CMK (cell line): ENCODE results near the gene GRAMD1A.
"Not testable (repeated sequence)": the region's sequence is repeated elsewhere in the genome, so short reads cannot be mapped to it uniquely, and the experiment has no call there.

ENCODE experiments used
- DNase-seq: peaks from one replicate; pipeline ENCODE4 v3.0.0-alpha.2; 2010; ENCODE audit warnings: low read depth

GRAMD1A gene

DNA sequence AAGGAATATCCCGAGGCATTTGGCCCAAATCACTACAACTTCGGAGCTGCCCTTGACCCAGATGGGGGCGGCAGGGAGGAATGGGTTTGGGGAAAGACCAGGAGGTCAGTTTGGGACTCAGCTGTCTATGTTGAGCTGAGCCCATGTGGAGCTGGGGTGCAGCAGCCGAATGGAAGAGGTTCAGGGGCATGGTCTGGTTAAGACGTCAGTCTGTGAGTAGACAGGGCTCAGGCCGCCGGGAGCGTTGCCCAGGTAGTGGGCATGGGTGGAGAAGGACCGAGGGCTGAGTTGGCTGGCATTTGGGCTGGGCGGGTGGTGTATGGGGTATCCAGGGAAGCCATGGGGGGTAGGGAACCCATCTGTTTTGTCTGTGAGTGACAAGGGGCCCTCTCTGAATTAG lies 20.9 kb downstream of the GRAMD1A start:
- DNase-seq: no peak

DNA sequence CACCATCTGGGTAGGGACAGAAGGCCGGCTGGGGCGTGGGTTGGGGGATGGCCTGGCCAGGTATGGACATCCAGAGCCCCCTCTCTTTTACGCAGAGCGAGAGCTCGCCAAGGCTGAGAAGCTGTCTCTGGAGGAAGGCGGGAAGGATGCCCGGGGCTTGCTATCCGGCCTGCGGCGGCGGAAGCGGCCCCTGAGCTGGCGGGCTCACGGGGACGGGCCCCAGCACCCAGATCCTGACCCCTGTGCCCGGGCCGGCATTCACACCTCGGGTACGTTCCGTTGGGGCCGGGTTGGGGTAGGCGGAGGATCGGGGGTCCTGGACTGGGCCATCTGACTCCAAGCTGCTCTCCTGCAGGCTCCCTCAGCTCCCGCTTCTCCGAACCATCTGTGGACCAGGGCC lies 21.5 kb downstream of the GRAMD1A start:
- no peak for DNase-seq

DNA sequence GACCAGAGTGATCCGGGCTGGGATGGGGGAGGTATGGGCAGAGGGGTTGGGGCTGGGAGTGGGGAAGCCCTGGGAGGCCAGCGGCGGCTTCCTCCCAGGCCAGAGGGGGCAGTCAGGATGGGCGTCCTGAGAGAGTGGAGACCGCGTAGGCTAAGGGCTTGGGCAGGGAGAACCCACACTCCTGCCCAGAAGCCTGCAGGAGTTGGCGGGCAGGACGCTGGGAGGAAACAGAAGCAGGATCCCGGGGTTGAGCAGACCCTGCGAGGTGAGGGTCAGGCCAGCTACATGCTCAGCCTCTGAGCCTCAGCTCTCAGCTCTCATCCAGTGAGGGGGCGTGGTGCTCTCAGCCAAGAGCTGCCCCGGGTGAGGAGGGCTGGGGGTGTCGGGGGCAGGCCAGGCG lies 22.3 kb downstream of the GRAMD1A start:
- no peak for DNase-seq

DNA sequence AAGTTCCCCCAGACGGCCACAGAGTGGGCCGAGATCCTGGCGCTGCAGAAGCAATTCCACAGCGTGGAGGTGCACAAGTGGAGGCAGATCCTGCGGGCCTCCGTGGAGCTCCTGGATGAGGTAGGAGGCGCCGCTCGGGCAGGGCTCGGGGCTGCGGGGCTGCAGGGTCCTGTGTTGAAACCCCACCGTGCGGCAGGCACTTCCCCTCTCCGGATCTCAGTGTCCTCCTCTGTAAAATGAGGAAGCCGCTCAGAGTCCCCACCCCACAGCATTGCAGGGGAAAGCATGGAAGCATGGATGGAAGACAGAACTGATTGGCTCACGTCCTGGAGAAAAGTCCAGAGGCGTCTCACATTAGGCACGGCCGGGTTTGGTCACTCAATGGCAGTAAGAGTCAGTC lies 23.3 kb downstream of the GRAMD1A start:
- DNase-seq: no peak

DNA sequence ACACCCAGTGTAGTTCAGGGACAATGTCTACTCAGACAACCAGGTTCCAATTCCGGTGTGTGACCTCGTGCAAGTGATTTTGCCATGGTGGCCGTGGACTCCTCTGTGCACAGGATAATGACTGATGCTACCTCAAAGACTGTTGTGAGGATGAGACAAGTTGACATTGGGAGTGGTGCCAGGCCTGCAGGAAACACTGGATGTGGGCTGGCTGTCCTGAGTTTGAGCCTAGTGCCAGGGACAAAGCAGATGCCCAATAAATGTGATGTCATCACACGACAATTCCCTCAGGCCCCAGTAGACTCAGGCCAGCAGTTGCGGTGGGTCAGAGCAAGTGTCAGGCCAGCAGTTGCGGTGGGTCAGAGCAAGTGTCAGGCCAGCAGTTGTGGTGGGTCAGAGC lies 24.0 kb downstream of the GRAMD1A start:
- no peak for DNase-seq

DNA sequence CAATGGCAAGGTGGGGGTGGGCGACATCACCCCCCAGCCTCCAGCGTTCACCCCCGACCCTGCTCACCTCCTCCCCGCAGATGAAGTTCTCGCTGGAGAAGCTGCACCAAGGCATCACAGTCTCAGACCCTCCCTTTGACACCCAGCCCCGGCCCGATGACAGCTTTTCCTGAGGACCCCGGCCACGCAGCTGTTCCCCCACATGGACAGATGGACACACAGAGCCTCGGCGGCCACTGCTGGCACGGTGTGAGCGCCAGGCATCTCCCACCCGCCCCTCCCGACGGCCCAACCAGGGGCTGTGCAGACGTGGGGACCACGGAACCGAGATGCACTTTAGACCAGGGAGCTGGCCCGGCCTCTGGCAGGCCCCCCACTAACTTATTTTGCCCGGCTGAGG lies 25.8 kb downstream of the GRAMD1A start:
- no peak for DNase-seq

DNA sequence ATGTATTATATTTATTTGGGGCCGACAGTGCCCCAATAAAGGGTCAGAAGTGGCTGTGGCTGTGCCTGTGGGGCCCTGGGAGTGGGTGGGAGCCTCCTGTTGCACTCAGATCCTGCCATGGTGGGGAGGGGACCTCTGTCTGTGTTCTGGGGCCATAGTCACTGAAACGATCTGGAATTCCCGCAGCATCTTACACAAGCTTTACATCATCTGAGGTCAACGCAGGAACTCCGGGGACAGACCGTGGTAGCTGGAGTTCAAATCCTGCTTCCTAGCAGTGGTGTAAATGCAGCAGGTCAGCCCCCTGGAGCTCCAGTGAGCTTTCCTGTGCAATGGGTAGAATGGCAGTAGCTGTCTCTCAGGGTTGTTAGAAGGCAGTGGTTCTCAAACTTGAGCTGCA lies 26.3 kb downstream of the GRAMD1A start:
- DNase-seq: no peak

DNA sequence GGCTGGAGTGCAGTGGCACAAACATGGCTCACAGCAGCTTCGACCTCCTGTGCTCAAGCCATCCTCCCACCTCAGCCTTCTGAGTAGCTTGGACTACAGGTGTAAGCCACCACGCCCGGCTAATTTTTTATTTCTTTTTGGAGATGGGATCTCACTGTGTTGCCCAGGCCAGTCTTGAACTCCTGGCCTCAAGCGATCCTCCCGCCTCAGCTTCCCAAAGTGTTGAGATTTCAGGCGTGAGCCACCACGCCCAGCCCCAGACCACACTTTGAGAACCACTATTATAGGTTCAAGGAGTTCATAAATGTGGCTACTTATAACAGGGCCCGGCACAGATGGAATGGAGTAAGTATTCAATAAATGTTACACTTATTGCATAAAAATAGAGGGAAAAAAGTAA lies 26.9 kb downstream of the GRAMD1A start:
- DNase-seq: no peak

DNA sequence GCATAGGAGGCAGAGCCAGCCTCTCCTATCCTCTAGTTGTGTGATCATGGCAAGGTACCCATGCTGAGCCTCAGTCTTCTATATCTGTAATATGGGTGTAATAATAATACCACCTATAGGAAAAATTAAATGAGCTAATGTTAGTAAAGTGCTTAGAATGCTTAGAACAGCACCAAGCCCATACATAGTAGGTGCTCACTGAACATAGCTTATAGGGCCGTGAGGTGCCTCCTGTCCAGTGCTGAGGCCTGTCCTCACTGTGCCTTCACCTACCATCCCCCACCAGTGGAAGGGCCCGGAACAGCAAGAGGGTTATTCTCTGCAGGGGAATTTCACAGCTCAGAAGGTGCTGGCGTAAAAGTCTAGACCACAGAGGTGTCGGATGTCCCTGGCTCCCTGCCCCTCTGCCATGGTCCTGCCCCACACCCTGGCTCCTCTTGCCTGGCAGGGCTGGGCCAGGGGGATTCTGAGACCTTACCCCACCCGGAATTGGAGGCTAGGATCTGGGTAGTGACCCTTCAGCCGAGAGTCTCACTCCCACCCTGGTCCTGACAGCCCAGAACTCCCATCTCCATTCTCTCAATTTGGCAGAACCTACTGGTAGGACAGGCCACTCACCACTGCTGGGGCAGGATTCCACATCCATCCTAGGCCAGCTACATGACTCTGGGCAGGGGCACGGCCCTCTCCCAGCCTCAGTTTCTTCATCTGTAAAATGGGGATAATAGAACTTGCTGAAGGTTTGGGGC lies 27.9 kb downstream of the GRAMD1A start:
- DNase-seq: no peak

DNA sequence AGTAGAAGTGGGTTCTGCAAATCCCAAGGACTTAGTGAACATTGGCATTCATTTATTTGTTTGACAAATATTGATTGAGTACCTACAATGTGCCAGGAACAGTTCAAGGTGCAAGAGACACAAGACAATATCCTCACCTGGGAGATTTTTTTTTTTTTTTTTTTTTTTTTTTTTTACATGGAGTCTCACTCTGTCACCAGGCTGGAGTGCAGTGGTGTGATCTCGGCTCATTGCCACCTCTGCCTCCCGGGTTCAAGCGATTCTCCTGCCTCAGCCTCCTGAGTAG lies 28.4 kb downstream of the GRAMD1A start:
- not testable (repeated sequence) for DNase-seq

DNA sequence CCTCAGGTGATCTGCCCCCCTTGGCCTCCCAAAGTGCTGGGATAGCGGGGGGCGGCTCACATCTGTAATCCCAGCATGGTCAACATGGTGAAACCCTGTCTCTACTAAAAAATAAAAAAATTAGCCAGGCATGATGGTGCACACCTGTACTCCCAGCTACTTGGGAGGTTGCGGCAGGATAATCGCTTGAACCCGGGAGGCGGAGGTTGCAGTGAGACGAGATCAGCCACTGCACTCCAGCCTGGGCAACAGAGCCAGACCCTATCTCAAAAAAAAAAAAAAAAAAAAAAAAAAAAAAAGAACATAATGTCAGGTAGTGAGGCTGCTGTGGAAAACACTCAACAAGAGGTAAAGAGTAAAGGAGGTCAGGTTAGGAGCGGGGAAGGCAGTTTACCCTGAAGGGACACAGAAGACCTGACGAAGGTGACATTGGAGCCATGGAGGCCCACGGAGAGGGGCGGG lies 29.2 kb downstream of the GRAMD1A start:
- DNase-seq: not testable (repeated sequence)

DNA sequence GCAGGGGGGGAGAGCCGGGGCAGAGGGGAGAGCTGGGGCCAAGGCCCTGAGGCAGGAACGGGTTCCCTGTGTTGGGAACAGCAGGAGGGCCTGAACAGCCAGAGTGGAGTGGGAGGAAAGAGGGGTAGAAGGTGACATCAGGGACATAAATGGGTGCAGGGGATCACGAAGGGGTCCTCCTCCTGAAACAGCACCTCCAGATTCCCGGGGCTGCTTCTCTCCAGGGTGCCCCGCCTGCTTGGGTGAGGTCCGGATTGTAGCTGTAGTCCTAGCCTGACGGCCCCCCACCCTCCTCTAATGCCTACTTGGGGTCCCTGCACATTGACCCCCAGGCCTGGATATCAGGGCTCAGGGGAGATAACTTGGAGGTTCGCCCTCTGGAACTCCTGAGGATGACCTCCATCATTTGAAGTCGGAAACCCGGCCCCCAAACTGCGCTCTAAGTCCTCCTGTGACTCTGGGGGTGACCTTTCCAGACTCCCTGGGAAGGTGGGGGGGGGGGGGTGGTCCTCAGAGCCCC lies 29.7 kb downstream of the GRAMD1A start:
- DNase-seq: no peak

DNA sequence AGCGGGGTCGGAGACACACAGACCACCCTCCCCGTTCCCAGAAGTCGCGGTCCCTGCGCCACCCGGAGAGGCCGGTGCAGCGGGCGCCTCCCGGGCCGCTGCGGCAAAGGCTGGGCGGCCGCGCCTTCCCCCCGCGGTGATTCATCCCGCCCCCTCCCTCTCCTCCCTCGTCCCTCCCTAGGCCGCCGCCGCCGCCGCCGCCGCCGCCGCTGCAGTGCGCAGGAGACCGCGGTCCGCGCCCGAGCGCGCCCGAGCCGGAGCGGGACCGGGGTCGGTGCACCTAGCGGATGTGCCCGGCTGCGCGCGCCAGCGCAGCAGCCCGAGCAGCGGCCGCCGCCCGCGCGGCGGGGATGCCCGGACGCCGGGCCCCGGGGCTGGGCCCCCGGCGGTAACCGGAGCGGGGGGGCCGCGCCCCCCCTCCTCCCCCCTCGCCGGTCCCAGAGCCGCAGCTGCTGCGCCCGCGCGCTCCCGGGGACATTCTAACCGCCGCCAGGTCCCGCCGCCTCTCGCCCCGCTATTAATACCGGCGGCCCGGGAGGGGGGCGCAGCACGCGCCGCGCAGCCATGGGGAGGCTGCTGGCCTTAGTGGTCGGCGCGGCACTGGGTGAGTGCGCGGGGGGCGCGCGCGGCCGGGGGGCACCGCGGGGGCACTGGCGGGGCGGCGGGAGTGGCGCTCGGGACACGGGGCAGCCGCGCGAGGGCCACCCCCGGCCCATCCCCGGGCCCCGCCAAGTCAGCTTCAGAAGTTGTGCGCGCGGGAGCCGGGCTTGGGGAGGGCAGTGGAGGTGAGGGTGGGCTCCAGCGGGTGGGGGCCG lies 30.3 kb downstream of the GRAMD1A start, which contains the start of gene SCN1B:
TSS of gene SCN1B (plus strand) at position 214 of the 815 bp plus-strand sequence. CDS start at position 565, 351 bp downstream.
- no peak for DNase-seq

DNA sequence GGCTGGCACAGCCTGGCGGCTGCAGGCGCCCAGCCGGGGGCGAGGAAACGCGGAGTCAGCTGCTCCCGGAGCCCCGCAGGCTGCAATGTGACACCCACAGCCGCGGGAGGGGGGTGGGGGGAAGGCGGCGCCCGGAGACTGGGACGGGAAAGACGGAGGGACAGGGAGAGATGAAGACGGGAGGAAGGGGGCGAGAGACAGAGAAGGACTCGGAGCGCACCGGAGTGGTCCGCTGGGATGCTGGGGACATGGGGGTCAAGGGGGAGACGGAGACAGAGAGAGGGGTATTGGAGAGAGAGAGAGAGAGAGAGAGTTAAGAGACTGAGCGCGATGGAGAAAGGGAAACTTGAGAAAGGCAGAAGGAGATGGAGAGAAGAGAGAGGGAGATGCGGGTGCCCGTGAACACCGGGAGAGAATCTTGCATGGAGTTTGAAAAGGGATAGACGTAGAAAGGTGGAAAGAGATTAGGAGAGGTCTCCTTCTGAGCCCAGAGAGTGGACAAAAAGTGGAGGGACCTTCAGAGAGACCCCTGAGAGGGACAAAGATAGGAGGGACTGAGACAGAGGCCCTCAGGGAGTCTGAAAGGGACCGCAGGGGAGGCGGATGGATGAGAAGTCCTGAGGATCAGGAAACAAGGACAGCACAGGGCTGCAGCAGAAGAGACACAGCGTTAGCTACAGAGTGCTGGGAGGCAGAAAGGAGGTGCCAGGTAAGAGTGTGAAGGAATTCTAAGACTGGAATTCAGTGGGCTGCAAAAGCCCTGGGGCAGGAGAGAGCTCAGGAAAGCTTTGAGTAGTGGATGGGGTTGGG lies 31.2 kb downstream of the GRAMD1A start:
- DNase-seq: no peak

DNA sequence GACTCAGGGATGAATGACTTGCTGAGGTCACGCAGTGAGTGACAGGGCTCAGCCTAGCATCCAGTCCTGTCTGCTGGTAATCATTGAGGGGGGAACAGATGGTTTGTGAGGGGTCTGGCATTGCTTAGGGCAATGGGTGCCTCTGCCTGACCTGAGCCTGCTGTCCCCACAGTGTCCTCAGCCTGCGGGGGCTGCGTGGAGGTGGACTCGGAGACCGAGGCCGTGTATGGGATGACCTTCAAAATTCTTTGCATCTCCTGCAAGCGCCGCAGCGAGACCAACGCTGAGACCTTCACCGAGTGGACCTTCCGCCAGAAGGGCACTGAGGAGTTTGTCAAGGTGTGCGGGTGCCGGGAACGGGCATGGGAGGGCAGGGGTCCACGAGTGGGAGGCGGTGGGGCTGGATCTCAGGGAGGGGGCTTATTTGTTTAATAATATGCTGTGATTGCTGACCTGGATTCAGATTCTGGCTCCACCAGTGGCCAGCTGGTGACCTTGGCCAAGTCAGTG lies 32.3 kb downstream of the GRAMD1A start:
- no peak for DNase-seq

DNA sequence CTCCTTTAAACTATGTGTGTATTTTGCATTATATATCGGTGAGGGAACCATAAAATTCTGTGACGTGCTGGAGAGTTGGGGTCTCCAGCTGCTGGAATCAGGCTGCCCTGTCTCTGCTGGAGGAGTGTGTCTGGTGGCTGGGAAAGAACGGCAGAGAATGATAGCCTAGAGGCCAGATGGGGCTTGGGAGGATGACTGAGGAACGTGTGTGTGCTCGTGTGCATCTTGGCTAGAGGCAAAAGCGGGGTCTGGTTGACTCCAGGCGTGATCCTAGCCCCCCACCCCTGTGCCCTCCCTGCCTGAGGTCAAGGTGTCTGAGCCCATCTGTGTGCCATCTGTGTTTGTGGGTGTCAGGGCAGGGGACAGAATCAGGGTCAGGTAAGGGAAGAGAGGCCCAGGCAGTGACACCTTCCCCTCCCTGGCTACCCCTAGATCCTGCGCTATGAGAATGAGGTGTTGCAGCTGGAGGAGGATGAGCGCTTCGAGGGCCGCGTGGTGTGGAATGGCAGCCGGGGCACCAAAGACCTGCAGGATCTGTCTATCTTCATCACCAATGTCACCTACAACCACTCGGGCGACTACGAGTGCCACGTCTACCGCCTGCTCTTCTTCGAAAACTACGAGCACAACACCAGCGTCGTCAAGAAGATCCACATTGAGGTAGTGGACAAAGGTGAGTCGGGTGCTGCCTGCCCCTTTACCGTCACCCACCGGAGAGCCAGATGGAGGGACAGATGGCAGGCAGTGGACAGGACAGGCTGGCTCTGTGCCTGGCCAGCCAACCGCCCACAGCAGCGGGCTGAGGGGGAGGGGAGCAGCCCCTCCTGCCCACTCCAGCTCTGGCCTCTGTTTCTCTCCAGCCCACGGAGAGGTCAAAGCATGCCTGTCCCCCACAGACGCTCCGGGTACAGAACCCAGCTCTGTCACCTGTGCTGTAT lies 33.2 kb downstream of the GRAMD1A start:
- no peak for DNase-seq

DNA sequence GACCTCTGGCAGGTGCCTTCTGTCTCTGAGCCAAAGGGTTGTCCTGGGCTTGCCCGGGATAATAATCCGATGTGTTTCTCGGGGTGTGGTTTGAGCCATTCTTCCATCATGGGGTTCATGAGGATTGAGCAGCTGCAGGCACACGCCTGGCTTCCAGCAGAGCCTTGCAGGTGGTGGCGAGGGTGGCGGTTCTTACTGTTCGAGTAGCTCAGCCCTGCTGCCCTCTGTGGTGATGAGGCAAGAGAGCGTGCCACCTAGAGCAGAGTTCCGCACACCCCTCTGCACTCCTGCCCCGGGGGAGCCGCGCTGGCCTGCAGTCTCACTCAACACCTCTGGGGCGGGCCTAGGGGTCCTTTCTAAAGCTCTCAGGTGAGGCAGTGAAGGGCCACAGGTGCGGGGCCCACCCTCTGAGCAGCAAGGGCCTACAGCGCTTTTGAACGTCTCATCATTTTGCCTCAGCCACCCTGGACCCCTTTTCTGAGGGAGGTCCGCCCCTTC lies 33.9 kb downstream of the GRAMD1A start:
- no peak for DNase-seq

DNA sequence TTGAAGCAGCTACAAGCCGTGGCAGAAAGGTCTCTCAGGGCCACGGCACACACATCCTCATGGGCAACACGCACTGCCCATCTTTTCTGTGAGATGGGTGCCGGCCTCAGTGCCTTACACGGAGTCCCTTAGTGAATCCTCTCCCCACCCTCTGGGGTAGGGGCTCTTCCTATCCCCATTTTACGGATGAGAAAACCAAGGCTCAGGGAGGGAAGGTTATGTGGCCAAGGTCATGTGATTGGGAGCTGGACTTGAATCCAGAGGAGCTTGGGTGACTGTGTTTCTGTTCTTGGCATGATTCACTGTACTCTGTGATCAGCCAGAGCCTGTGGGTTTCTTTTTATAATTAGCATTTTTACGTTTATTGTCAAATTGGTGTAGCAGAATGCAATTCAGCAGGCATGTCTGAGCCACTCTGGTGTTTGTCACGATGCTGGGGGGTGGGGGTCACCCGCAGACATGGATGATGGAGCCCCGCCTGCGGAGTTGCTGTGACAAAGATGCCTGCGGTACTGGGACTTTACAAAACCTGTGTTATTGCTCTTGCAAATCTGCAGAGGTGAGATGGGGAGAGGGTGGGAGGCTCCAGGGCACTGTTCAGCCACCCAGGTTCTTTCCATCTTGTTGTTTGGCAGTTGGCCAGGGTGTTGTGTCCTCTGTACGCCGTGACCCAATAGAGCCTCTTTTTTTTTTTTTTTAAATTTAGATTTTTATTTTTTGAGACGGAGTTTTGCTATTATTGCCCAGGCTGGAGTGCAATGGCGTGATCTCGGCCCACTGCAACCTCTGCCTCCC lies 34.7 kb downstream of the GRAMD1A start:
- DNase-seq: no peak

DNA sequence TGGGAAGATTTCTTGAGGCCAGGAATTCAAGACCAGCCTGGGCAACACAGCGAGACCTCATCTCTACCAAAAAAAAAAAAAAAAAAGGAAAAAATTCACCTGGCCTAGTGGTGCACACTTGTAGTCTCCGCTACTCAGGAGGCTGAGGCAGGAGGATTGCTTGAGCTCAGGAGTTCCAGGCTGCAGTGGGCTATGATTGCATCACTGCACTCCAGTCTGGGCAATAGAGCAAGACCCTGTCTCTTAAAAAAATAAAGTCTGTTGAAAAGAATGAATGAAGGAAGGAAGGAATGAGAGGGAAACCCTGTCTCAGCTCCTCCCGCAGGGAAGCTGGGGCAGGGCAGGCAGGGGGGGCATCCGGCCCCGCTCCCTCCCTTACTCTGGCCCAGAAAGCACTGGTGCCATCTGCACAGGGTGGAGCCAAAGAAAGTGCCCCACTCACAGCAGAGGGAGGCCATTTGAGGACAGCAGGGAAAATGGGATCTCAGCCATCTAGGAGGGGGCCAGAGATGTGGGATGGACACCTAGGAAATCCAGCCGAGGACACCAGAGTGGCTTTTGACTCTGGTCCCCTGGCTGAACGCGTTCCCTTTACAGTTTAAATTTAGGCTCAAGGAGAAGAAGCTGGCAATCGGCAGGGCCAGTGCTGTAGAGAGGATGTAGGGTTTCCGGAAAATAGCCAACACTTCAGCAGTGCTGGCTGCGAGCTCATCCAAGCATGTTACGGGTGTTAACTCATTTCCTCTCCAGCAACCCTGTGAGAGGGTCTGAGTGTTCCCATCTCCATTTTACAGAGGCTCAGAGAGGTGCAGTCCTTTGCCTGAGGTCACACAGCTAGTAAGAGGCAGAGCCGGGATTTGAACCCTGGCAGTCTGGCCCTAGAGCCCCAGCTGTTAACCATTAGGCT lies 37.8 kb downstream of the GRAMD1A start:
- peak; percentile 27 for DNase-seq
